Hepatocyte (in vitro differentiated cells): ENCODE data around the gene APOB. TPM values are rescaled to one million over a fixed set of nuclear protein-coding genes. Genes with fewer than 3 reads are reported as not detected.

Experiments used
- DNase-seq: peaks from one replicate; pipeline ENCODE4 v3.0.0-alpha.2; 2016; ENCODE audit warnings: low spot score
- H2AFZ ChIP-seq: fragments of 200-600 bp; sonication (generic); 2 replicates; pipeline ENCODE4 v1.6.0; 2016; ENCODE audit warnings: antibody characterized with exemption, mild to moderate bottlenecking
- H3K27ac ChIP-seq: fragments of 200-600 bp; sonication (generic); 2 replicates; pipeline ENCODE4 v1.5.1; 2016; ENCODE audit warnings: mild to moderate bottlenecking
- H3K27me3 ChIP-seq: fragments of 200-600 bp; sonication (generic); 2 replicates; pipeline ENCODE4 v1.6.1; 2016
- H3K36me3 ChIP-seq: fragments of 200-600 bp; sonication (generic); replicated peaks from 2 replicates; pipeline ENCODE4 v1.5.1; 2016; ENCODE audit warnings: low read depth; ENCODE audit not compliant: insufficient read depth
- H3K4me1 ChIP-seq: fragments of 200-600 bp; sonication (generic); 2 replicates; pipeline ENCODE4 v1.5.1; 2016; ENCODE audit warnings: mild to moderate bottlenecking, moderate library complexity; ENCODE audit not compliant: insufficient read depth
- H3K4me2 ChIP-seq: fragments of 200-600 bp; sonication (generic); 2 replicates; pipeline ENCODE4 v1.6.0; 2016
- H3K4me3 ChIP-seq: fragments of 200-600 bp; sonication (generic); 2 replicates; pipeline ENCODE4 v1.5.1; 2016; ENCODE audit warnings: mild to moderate bottlenecking
- H3K79me2 ChIP-seq: fragments of 200-600 bp; sonication (generic); 2 replicates; pipeline ENCODE4 v1.6.0; 2017; ENCODE audit warnings: mild to moderate bottlenecking
- H3K9me2 ChIP-seq: fragments of 200-600 bp; sonication (generic); replicated peaks from 2 replicates; pipeline ENCODE4 v1.6.0; 2017; ENCODE audit warnings: mild to moderate bottlenecking; ENCODE audit not compliant: insufficient read depth
- H3K9me3 ChIP-seq: fragments of 200-600 bp; sonication (generic); 2 replicates; pipeline ENCODE4 v1.5.1; 2016; ENCODE audit warnings: low read depth, mild to moderate bottlenecking
- H4K20me1 ChIP-seq: fragments of 200-600 bp; sonication (generic); 2 replicates; pipeline ENCODE4 v1.6.0; 2016; ENCODE audit warnings: mild to moderate bottlenecking; ENCODE audit not compliant: insufficient read depth, poor library complexity, severe bottlenecking
- CTCF ChIP-seq: fragments of 200-600 bp; sonication (generic); IDR thresholded peaks from 2 replicates; pipeline ENCODE4 v1.5.1; 2016; ENCODE audit warnings: antibody characterized with exemption, mild to moderate bottlenecking; ENCODE audit not compliant: poor library complexity
- EZH2 ChIP-seq: fragments of 200-600 bp; sonication (generic); IDR thresholded peaks from 2 replicates; pipeline ENCODE4 v1.6.1; 2016; ENCODE audit warnings: antibody characterized with exemption, mild to moderate bottlenecking, borderline replicate concordance
- EZH2phosphoT487 ChIP-seq: fragments of 200-600 bp; sonication (generic); IDR thresholded peaks from one replicate; pipeline ENCODE4 v1.6.1; 2018; ENCODE audit warnings: antibody characterized with exemption, mild to moderate bottlenecking, low read depth, moderate library complexity; ENCODE audit not compliant: unreplicated experiment, severe bottlenecking
- WGBS: methylation state at CpG from one replicate; pipeline ENCODE4 v1.1.6; 2016; ENCODE audit warnings: low lambda C conversion rate; ENCODE audit errors: missing lambda C conversion rate; 5-methylcytosine and 5-hydroxymethylcytosine counted together
- polyA plus RNA-seq: library from polyadenylated mRNA; unstranded; fragments of >200 nt; fragmentation: Nextera tagmentation; extraction: Ambion mirVana; gene quantifications from 2 replicates; pipeline ENCODE4 v1.2.1, GENCODE V29; 2016
- total RNA-seq: library from RNA; depleted of rRNA; stranded (reverse); fragments of >200 nt; gene quantifications from 2 replicates; pipeline ENCODE4 v1.2.3, GENCODE V29; 2014

APOB gene
- total and polyA plus RNA-seq, 2 experiments from 2014 or later: 184 to 814 TPM

- 93% methylated on average over 2 of the region's 2 CpGs for WGBS
- no peak for TF ChIP-seq CTCF
- TF ChIP-seq EZH2phosphoT487: no peak
- TF ChIP-seq EZH2: no peak
- H2AFZ ChIP-seq: no peak overlapping the region
- no peak overlapping the region for H3K4me3 ChIP-seq
- no peaks in the 10 kb centered on the region for H3K4me1 ChIP-seq
- no peaks in the 10 kb centered on the region for H4K20me1 ChIP-seq
- H3K27ac ChIP-seq: no peak overlapping the region
- no peak overlapping the region for H3K4me2 ChIP-seq
- no peaks in the 10 kb centered on the region for H3K9me2 ChIP-seq
- no peaks in the 10 kb centered on the region for H3K9me3 ChIP-seq
- no peaks in the 10 kb centered on the region for H3K79me2 ChIP-seq
- DNase-seq: no peak
- no peaks in the 10 kb centered on the region for H3K36me3 ChIP-seq
- H3K27me3 ChIP-seq: no peaks in the 10 kb centered on the region
These were observed 70.9 kb downstream of the APOB start for GRCh38 chr2:20972792-20973565.

GRCh38 chr2:20972110-20972509 lies 71.8 kb downstream of the APOB start:
- Histone ChIP-seq H3K9me3 (no peaks in the 10 kb centered on the region), H3K79me2 (no peaks in the 10 kb centered on the region), H3K4me2 (no peak overlapping the region), H3K4me3 (no peak overlapping the region), H4K20me1 (no peaks in the 10 kb centered on the region), H3K4me1 (no peaks in the 10 kb centered on the region), H3K27ac (no peak overlapping the region), H3K27me3 (peaks cover 4% of the 10 kb centered on the region), H3K36me3 (no peaks in the 10 kb centered on the region), H3K9me2 (no peaks in the 10 kb centered on the region), H2AFZ (no peak overlapping the region)
- no peak for DNase-seq
- TF ChIP-seq EZH2 (no peak), EZH2phosphoT487 (no peak), CTCF (no peak)
- WGBS: 28% methylated on average over 5 of the region's 5 CpGs

GRCh38 chr2:20970068-20970467 lies 73.8 kb downstream of the APOB start:
- no peak for DNase-seq
- no peaks in the 10 kb centered on the region for H3K36me3 ChIP-seq
- no peak overlapping the region for H2AFZ ChIP-seq
- no peaks in the 10 kb centered on the region for H3K79me2 ChIP-seq
- H4K20me1 ChIP-seq: no peaks in the 10 kb centered on the region
- H3K9me3 ChIP-seq: no peaks in the 10 kb centered on the region
- TF ChIP-seq CTCF: no peak
- TF ChIP-seq EZH2phosphoT487: no peak
- no peak for TF ChIP-seq EZH2
- H3K27ac ChIP-seq: no peak overlapping the region
- H3K9me2 ChIP-seq: no peaks in the 10 kb centered on the region
- H3K4me3 ChIP-seq: no peak overlapping the region
- H3K4me2 ChIP-seq: no peak overlapping the region
- 89% methylated on average over 4 of the region's 4 CpGs for WGBS
- H3K27me3 ChIP-seq: peaks cover 18% of the 10 kb centered on the region
- no peaks in the 10 kb centered on the region for H3K4me1 ChIP-seq
